K562 (cell line): ENCODE data around the gene CENPA. TPM values are rescaled to one million over a fixed set of nuclear protein-coding genes. Genes with fewer than 3 reads are reported as not detected.

Experiments used
- ATF1 ChIP-seq, 2 experiments: fragments of 450-650 bp in 1 of 2; IDR thresholded peaks; 2 replicates each; pipeline ENCODE4 v1.6.1; 2016; ENCODE audit warnings: missing compliant biosample characterization in 1 of 2, missing genetic modification characterization in 1 of 2
- DLX4 ChIP-seq: fragments of 250-450 bp; sonication (Bioruptor Pico); IDR thresholded peaks from 2 replicates; pipeline ENCODE4 v1.6.1; 2021; ENCODE audit warnings: mild to moderate bottlenecking
- DMBX1 ChIP-seq: fragments of 250-450 bp; sonication (Bioruptor Pico); IDR thresholded peaks from 2 replicates; pipeline ENCODE4 v1.8.0; 2022; ENCODE audit warnings: inconsistent platforms, mild to moderate bottlenecking, moderate library complexity, borderline replicate concordance
- FOXJ2 ChIP-seq: fragments of 200-800 bp; sonication (Bioruptor generic); IDR thresholded peaks from 2 replicates; pipeline ENCODE4 v1.6.1; 2016; ENCODE audit warnings: missing genetic modification characterization, missing compliant biosample characterization
- FOXM1 ChIP-seq, 2 experiments: fragments of 450-650 bp in 1 of 2; sonication (generic) in 1 of 2; formaldehyde crosslinking in 1 of 2; IDR thresholded peaks; 2 replicates each; pipeline versions ENCODE4 v1.6.1 to v1.9.0; 2017 to 2022; ENCODE audit warnings: low read depth in 2 of 2, mild to moderate bottlenecking in 2 of 2, missing genetic modification reagents in 1 of 2, moderate library complexity in 1 of 2
- HSF4 ChIP-seq: fragments of 250-450 bp; sonication (Bioruptor Pico); IDR thresholded peaks from 2 replicates; pipeline ENCODE4 v2.1.2; 2022; ENCODE audit warnings: mild to moderate bottlenecking, moderate library complexity, borderline replicate concordance
- JUND ChIP-seq, 2 experiments: IDR thresholded peaks; 2 replicates in 1 of 2; 3 replicates in 1 of 2; pipeline ENCODE4 v1.6.1; 2011; ENCODE audit warnings: borderline replicate concordance in 2 of 2, low read depth in 2 of 2, low read length in 2 of 2, improper control_type of control experiment in 1 of 2, missing biosample characterization in 1 of 2, missing genetic modification characterization in 1 of 2, missing genetic modification reagents in 1 of 2
- KDM2B ChIP-seq: fragments of 250-450 bp; sonication (Bioruptor Pico); IDR thresholded peaks from 2 replicates; pipeline ENCODE4 v1.8.0; 2021; ENCODE audit warnings: mild to moderate bottlenecking, moderate library complexity
- L3MBTL2 ChIP-seq: fragments of 450-650 bp; IDR thresholded peaks from 2 replicates; pipeline ENCODE4 v1.6.1; 2016; ENCODE audit warnings: mild to moderate bottlenecking, moderate library complexity
- LEF1 ChIP-seq: fragments of 450-650 bp; IDR thresholded peaks from 2 replicates; pipeline ENCODE4 v1.6.1; 2016; ENCODE audit warnings: mild to moderate bottlenecking
- MAZ ChIP-seq, 2 experiments: fragments of 450-650 bp in 1 of 2; sonication (generic) in 1 of 2; formaldehyde crosslinking; IDR thresholded peaks in 1 of 2; conservative IDR thresholded peaks in 1 of 2; 2 replicates each; pipeline versions ENCODE4 v1.4.0 to v1.5.0; 2020; ENCODE audit warnings: mild to moderate bottlenecking in 1 of 2, missing genetic modification reagents in 1 of 2
- MCM3 ChIP-seq: fragments of 450-650 bp; IDR thresholded peaks from 2 replicates; pipeline ENCODE4 v1.6.1; 2016
- PHF21A ChIP-seq: fragments of 450-650 bp; IDR thresholded peaks from 2 replicates; pipeline ENCODE4 v1.6.1; 2017; ENCODE audit warnings: low read depth, borderline replicate concordance
- PRDM10 ChIP-seq: fragments of 450-650 bp; IDR thresholded peaks from 2 replicates; pipeline ENCODE4 v1.6.1; 2018; ENCODE audit not compliant: partially characterized antibody
- RAD51 ChIP-seq: fragments of 450-650 bp; IDR thresholded peaks from 2 replicates; pipeline ENCODE4 v1.7.1; 2016; ENCODE audit warnings: low read depth, mild to moderate bottlenecking, borderline replicate concordance
- RBM34 ChIP-seq: fragments of 200-400 bp; formaldehyde crosslinking; IDR thresholded peaks from 2 replicates; pipeline ENCODE4 v1.6.1; 2018; ENCODE audit warnings: low read length, borderline replicate concordance; ENCODE audit not compliant: insufficient read depth
- SMAD2 ChIP-seq: fragments of 150-350 bp; IDR thresholded peaks from 2 replicates; pipeline ENCODE4 v1.6.1; 2014; ENCODE audit warnings: low read depth, mild to moderate bottlenecking, low read length
- ZBTB9 ChIP-seq: fragments of 450-650 bp; formaldehyde crosslinking; IDR thresholded peaks from 2 replicates; pipeline ENCODE4 v1.4.0; 2020; ENCODE audit warnings: mild to moderate bottlenecking, moderate library complexity
- ZNF23 ChIP-seq: fragments of 250-450 bp; sonication (Bioruptor Pico); IDR thresholded peaks from 2 replicates; pipeline ENCODE4 v1.4.0; 2020; ENCODE audit warnings: mild to moderate bottlenecking
- ZNF316 ChIP-seq: fragments of 450-650 bp; IDR thresholded peaks from 2 replicates; pipeline ENCODE4 v1.6.1; 2016
- ZNF384 ChIP-seq: IDR thresholded peaks from 2 replicates; pipeline ENCODE4 v1.6.1; 2012; ENCODE audit warnings: low read depth, low read length, improper control_type of control experiment
- ZNF584 ChIP-seq: fragments of 200-800 bp; sonication (Bioruptor generic); IDR thresholded peaks from 2 replicates; pipeline ENCODE4 v1.6.1; 2016; ENCODE audit warnings: low read depth, mild to moderate bottlenecking, missing genetic modification characterization, missing compliant biosample characterization
- polyA plus RNA-seq, 8 experiments: library from polyadenylated mRNA; depleted of rRNA in 4 of 8; stranded (reverse) in 5 of 8; unstranded in 3 of 8; fragments of >200 nt; fragmentation: Nextera tagmentation in 2 of 8; fragmentation: Illumina TruSeq in 1 of 8; extraction: Ambion mirVana in 2 of 8; extraction: Trizol in 1 of 8; gene quantifications; 2 replicates each; pipeline versions ENCODE4 v1.2.1 to v1.2.3, GENCODE V29; 2011 to 2014; ENCODE audit warnings: inconsistent platforms in 1 of 8, missing spikeins in 1 of 8
- total RNA-seq, 7 experiments: library from RNA; depleted of rRNA in 6 of 7; stranded (reverse); fragments of >200 nt in 6 of 7; fragmentation: Illumina TruSeq in 2 of 7; extraction: Trizol in 2 of 7; gene quantifications; 2 replicates each; pipeline versions ENCODE4 v1.2.1 to v1.2.3, GENCODE V29; 2011 to 2021; ENCODE audit warnings: low replicate concordance in 1 of 7

CENPA gene
- total and polyA plus RNA-seq, 9 of the 15 experiments (the other 6 are each of a cell fraction or from before 2014, with no cell fraction given), result 11.3 to 61.7 (median 44.7) TPM

GRCh38 chr2:26764078-26764887, 21.6 kb upstream of the CENPA start, which contains the start of gene SLC35F6 (continued):
- peak; percentile 98 for TF ChIP-seq RAD51
- 0 out of 2 replicates have a peak, but pooled peaks have one; percentile 11 for TF ChIP-seq JUND (IDR thresholded peaks at IDR 0.05; ENCODE audit: borderline replicate concordance, low read depth, low read length)
- TF ChIP-seq JUND (tag; IDR thresholded peaks at IDR 0.05; ENCODE audit: borderline replicate concordance, low read depth, low read length), result no peak; the same call in 2 of the 3 replicates
- TF ChIP-seq ZNF384, result peak; percentile 66
- TF ChIP-seq RBM34, result no peak
- TF ChIP-seq HSF4 (CRISPR knock-in tag), result no peak
- peak; percentile 11 for TF ChIP-seq ZNF584
- TF ChIP-seq ZNF316, result no peak
- peak; percentile 67 for TF ChIP-seq FOXJ2 (tag)
- TF ChIP-seq FOXM1 (IDR thresholded peaks at IDR 0.05; ENCODE audit: low read depth), result no peak
- TF ChIP-seq FOXM1 (CRISPR knock-in tag; IDR thresholded peaks at IDR 0.05; ENCODE audit: low read depth), result peak; percentile 80; the same call in 1 of the 2 replicates
- peak; percentile 62; the same call in 1 of the 2 replicates for TF ChIP-seq DMBX1
- peak; percentile 79 to 87; a peak in 3 of 4 replicates for TF ChIP-seq MAZ (CRISPR knock-in tag; conservative IDR thresholded peaks at IDR 0.05 in 1 of 2, IDR thresholded peaks at IDR 0.05 in 1 of 2)
- 0 out of 2 replicates have a peak, but pooled peaks have one; percentile 7 for TF ChIP-seq KDM2B (CRISPR knock-in tag)
- peak; percentile 98 for TF ChIP-seq ZBTB9 (CRISPR knock-in tag)
- TF ChIP-seq PRDM10, result peak; percentile 38
- TF ChIP-seq L3MBTL2, result peak; percentile 72
- no peak for TF ChIP-seq LEF1
- peak; percentile 84 for TF ChIP-seq PHF21A
- no peak for TF ChIP-seq MCM3
- no peak for TF ChIP-seq DLX4 (CRISPR knock-in tag)
- no peak for TF ChIP-seq ZNF23 (CRISPR knock-in tag)
- TF ChIP-seq ATF1 (CRISPR knock-in tag; IDR thresholded peaks at IDR 0.05), result no peak
- TF ChIP-seq ATF1 (tag; IDR thresholded peaks at IDR 0.05), result peak; percentile 49
- no peak for TF ChIP-seq SMAD2
